HFFc6 (cell line): Measurements from ENCODE around the gene P2RY11. TPM values are rescaled to one million over a fixed set of nuclear protein-coding genes. Genes with fewer than 3 reads are reported as not detected.

Experiments
- DNase-seq: peaks from one replicate; pipeline ENCODE4 v3.0.0-alpha.2; 2018
- H3K27ac Mint-ChIP-seq: 2 replicates; pipeline ENCODE4 v1.8.0; 2020; ENCODE audit warnings: mild to moderate bottlenecking, mixed read lengths
- H3K27me3 Mint-ChIP-seq: 2 replicates; pipeline ENCODE4 v1.8.0; 2021; ENCODE audit warnings: mild to moderate bottlenecking, moderate library complexity, mixed read lengths; ENCODE audit not compliant: insufficient read depth
- H3K36me3 Mint-ChIP-seq: 2 replicates; pipeline ENCODE4 v1.8.0; 2021; ENCODE audit warnings: low read depth, mixed read lengths
- H3K4me1 Mint-ChIP-seq: 2 replicates; pipeline ENCODE4 v1.8.0; 2020; ENCODE audit warnings: low read depth, mixed read lengths
- H3K4me3 Mint-ChIP-seq: 2 replicates; pipeline ENCODE4 v1.8.0; 2020; ENCODE audit warnings: mild to moderate bottlenecking, moderate library complexity, mixed read lengths
- H3K9me3 Mint-ChIP-seq: 2 replicates; pipeline ENCODE4 v1.8.0; 2020; ENCODE audit warnings: mild to moderate bottlenecking, mixed read lengths
- CTCF ChIP-seq: fragments of 200-600 bp; sonication (generic); IDR thresholded peaks from 2 replicates; pipeline ENCODE4 v1.5.0; 2021; ENCODE audit warnings: antibody characterized with exemption, mild to moderate bottlenecking
- total RNA-seq, 6 experiments: library from RNA; stranded (reverse); fragmentation: NEBNext Ultra II Directional; extraction: Animal tissue kit (Norgen Biotek cat#: 25700); gene quantifications; 2 replicates in 1 of 6; 3 replicates in 5 of 6; pipeline ENCODE4 v1.2.3, GENCODE V29; 2021

The P2RY11 gene
- total RNA-seq, 6 experiments from 2014 or later, result 4.5 to 9.9 (median 5.4) TPM

GRCh38 chr19:10116085-10116865, 4.8 kb downstream of the P2RY11 start:
- TF ChIP-seq CTCF, result no peak
- Mint-ChIP-seq H3K4me3 (peak overlapping the region; percentile 15; the same call in 1 of the 2 replicates), H3K27me3 (peaks cover 24% of the 10 kb centered on the region), H3K27ac (no peak overlapping the region; the same call in none of the 2 replicates), H3K9me3 (no peaks in the 10 kb centered on the region), H3K4me1 (peaks cover 24% of the 10 kb centered on the region), H3K36me3 (peaks cover 13% of the 10 kb centered on the region)
- DNase-seq, result no peak

- Mint-ChIP-seq H3K4me1 (peaks cover 29% of the 10 kb centered on the region), H3K27me3 (peaks cover 27% of the 10 kb centered on the region), H3K36me3 (peaks cover 13% of the 10 kb centered on the region), H3K9me3 (no peaks in the 10 kb centered on the region), H3K27ac (no peak overlapping the region), H3K4me3 (no peak overlapping the region; the same call in 1 of the 2 replicates)
- TF ChIP-seq CTCF, result no peak
- no peak for DNase-seq
Measured at GRCh38 chr19:10116866-10117616, 5.5 kb downstream of the P2RY11 start.

DNA sequence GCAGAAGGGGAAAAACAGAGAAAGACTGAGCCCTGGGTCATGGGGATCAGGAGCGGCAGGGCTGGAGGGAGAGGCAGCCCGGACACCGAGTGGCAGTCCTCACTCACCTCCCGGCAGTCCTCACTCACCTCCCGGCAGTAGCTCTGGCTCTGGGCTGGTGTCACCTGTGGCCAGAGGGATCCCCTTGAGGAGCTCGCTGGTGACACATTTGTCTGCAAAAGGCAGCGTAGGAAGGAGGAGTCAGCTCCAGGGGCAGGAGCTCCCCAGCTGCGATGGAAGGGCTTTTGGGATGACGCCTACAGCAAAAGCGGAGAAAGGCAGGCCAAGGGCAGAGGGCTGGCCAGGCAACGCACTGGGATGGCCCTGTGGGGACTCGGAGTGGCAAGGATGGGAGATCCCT, 7.5 kb downstream of the P2RY11 start:
- DNase-seq, result no peak
- H3K27ac Mint-ChIP-seq, result peak overlapping the region; percentile 94
- peaks cover 13% of the 10 kb centered on the region for H3K36me3 Mint-ChIP-seq
- H3K9me3 Mint-ChIP-seq, result no peaks in the 10 kb centered on the region
- H3K4me1 Mint-ChIP-seq, result peaks cover 24% of the 10 kb centered on the region
- peak overlapping the region; percentile 98 for H3K4me3 Mint-ChIP-seq
- no peak for TF ChIP-seq CTCF
- peaks cover 23% of the 10 kb centered on the region for H3K27me3 Mint-ChIP-seq

DNA sequence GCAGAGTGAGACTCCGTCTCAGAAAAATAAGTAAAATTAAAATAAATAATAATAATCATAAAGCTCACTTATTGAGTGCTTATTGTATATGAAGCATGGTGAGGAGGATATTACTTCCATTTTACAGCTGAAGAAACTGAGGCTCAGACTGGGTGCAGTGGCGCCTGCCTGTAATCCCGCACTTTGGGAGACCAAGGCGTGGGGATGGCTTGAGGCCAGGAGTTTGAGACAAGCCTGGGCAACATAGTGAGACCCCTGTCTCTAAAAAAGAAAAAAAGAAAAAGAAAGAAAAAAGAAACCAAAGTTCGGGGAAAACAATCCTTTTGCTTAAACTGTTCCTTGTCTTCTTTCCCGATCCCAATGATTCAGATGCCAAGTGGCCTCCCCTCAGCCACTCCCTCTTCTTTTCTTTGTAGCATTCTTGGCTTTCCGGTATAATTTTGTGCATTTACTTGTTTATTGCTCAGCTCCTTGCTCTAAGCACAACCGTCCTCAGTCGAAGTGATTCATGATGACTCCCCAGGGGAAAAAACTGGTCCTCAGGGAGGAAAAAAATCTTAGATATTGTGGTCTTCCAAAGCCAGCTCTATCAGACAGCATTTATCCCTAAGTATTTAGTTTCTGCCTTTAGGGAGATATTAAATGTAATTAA, 9.2 kb downstream of the P2RY11 start:
- Mint-ChIP-seq H3K27ac (peak overlapping the region; percentile 88), H3K9me3 (no peaks in the 10 kb centered on the region), H3K36me3 (peaks cover 18% of the 10 kb centered on the region), H3K27me3 (peaks cover 13% of the 10 kb centered on the region), H3K4me1 (peaks cover 24% of the 10 kb centered on the region), H3K4me3 (peak overlapping the region; percentile 84)
- TF ChIP-seq CTCF, result no peak
- peak; percentile 97 for DNase-seq

- Mint-ChIP-seq H3K27me3 (peaks cover 10% of the 10 kb centered on the region), H3K4me3 (peak overlapping the region; percentile 43), H3K27ac (peak overlapping the region; percentile 81), H3K4me1 (peaks cover 24% of the 10 kb centered on the region), H3K9me3 (no peaks in the 10 kb centered on the region), H3K36me3 (peaks cover 11% of the 10 kb centered on the region)
- no peak for TF ChIP-seq CTCF
- peak; percentile 66 for DNase-seq
Measured at GRCh38 chr19:10122045-10122444, 10.6 kb downstream of the P2RY11 start.
